ENCODE results near the gene CST3.

The CST3 gene

DNA sequence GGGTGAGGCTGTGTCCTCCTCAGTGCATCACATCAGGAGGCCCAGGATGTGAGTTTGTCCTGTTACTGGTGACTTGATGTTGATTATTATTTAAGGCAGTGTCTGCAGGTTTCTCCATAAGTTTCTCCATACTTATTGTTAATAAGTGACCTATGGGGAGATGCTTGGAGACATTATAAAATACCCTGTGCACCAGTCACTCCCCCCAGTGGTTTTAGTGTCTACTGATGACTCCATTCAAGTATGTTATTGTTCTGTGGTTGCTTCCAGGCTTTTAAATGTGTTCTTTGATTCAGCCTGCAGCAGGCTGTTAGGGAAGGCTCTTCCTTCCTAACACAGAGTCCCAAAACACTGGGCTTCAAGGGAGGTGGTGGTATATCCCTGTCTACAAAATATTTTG, 14.6 kb upstream of the CST3 start:
- H3K27ac ChIP-seq (ENCODE audit: low read length) = no peak overlapping the region
- no peaks in the 10 kb centered on the region for H3K27me3 ChIP-seq (ENCODE audit: control insufficient read depth, insufficient read depth, low read length)
- no peak overlapping the region for H3K9ac ChIP-seq (ENCODE audit: low read length)
- H3K9me3 ChIP-seq (ENCODE audit: control insufficient read depth, low read depth, low read length) = no peaks in the 10 kb centered on the region
- H3K4me1 ChIP-seq (ENCODE audit: control insufficient read depth, low read depth, low read length) = no peaks in the 10 kb centered on the region
- no peaks in the 10 kb centered on the region for H3K36me3 ChIP-seq (ENCODE audit: control insufficient read depth, low read depth, low read length)
- no peak overlapping the region for H3K4me3 ChIP-seq (ENCODE audit: low read length)

- Histone ChIP-seq H3K9ac (ENCODE audit: low read length) (no peak overlapping the region), H3K27ac (ENCODE audit: low read length) (no peak overlapping the region), H3K36me3 (ENCODE audit: control insufficient read depth, low read depth, low read length) (no peaks in the 10 kb centered on the region), H3K4me3 (ENCODE audit: low read length) (no peak overlapping the region), H3K4me1 (ENCODE audit: control insufficient read depth, low read depth, low read length) (no peaks in the 10 kb centered on the region), H3K27me3 (ENCODE audit: control insufficient read depth, insufficient read depth, low read length) (no peaks in the 10 kb centered on the region), H3K9me3 (ENCODE audit: control insufficient read depth, low read depth, low read length) (no peaks in the 10 kb centered on the region)
These were observed 13.4 kb upstream of the CST3 start for GRCh38 chr20:23651117-23651516.

DNA sequence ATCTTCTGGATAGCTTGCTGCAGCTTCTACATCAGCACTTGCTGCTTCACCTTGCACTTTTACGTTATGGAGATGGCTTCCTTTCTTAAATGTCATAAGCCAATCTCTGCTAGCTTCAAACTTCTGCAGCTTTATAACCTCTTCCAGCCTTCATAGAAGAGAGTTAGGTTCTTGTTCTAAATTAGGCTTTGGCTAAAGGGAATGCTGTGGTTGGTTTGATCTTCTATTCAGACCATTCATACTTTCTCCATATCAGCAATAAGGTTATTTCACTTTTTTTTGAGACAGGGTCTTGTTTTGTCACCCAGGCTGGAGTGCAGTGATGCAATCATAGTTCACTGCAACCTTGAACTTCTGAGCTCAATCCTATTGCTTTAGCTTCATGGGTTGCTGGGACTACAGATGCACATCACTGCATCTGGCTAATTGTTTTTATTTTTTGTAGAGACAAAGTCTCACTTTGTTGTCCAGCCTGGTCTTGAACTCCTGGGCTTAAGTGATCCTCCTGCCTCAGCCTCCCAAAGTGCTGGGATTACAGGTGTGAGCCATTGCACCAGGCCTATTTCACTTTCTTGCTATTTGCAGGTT, 12.2 kb upstream of the CST3 start:
- Histone ChIP-seq H3K36me3 (ENCODE audit: control insufficient read depth, low read depth, low read length) (no peaks in the 10 kb centered on the region), H3K4me1 (ENCODE audit: control insufficient read depth, low read depth, low read length) (no peaks in the 10 kb centered on the region), H3K9me3 (ENCODE audit: control insufficient read depth, low read depth, low read length) (no peaks in the 10 kb centered on the region), H3K27me3 (ENCODE audit: control insufficient read depth, insufficient read depth, low read length) (no peaks in the 10 kb centered on the region), H3K4me3 (ENCODE audit: low read length) (no peak overlapping the region), H3K27ac (ENCODE audit: low read length) (no peak overlapping the region), H3K9ac (ENCODE audit: low read length) (no peak overlapping the region)

GRCh38 chr20:23649242-23649641, 11.5 kb upstream of the CST3 start:
- Histone ChIP-seq H3K4me3 (ENCODE audit: low read length) (no peak overlapping the region), H3K9ac (ENCODE audit: low read length) (no peak overlapping the region), H3K4me1 (ENCODE audit: control insufficient read depth, low read depth, low read length) (no peaks in the 10 kb centered on the region), H3K9me3 (ENCODE audit: control insufficient read depth, low read depth, low read length) (no peaks in the 10 kb centered on the region), H3K27ac (ENCODE audit: low read length) (no peak overlapping the region), H3K27me3 (ENCODE audit: control insufficient read depth, insufficient read depth, low read length) (no peaks in the 10 kb centered on the region), H3K36me3 (ENCODE audit: control insufficient read depth, low read depth, low read length) (no peaks in the 10 kb centered on the region)

DNA sequence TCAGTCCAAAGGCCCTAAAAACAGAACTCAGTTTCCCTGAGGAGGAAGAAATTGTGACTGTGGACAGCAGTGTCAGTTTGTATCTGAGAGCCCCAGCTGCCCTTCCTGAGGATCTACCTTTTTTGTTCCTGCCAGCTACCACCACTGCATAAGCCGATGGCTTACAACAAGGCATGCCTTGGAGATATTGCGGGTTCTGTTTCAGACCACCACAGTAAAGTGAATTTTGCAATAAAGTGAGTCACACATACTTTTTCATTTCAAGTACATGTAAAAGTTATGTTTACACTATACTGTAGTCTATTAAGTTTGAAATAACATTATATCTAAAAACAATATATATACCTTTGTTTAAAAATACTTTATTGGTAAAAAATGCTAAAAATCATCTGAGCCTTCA, 9.6 kb upstream of the CST3 start:
- no peaks in the 10 kb centered on the region for H3K4me1 ChIP-seq (ENCODE audit: control insufficient read depth, low read depth, low read length)

DNA sequence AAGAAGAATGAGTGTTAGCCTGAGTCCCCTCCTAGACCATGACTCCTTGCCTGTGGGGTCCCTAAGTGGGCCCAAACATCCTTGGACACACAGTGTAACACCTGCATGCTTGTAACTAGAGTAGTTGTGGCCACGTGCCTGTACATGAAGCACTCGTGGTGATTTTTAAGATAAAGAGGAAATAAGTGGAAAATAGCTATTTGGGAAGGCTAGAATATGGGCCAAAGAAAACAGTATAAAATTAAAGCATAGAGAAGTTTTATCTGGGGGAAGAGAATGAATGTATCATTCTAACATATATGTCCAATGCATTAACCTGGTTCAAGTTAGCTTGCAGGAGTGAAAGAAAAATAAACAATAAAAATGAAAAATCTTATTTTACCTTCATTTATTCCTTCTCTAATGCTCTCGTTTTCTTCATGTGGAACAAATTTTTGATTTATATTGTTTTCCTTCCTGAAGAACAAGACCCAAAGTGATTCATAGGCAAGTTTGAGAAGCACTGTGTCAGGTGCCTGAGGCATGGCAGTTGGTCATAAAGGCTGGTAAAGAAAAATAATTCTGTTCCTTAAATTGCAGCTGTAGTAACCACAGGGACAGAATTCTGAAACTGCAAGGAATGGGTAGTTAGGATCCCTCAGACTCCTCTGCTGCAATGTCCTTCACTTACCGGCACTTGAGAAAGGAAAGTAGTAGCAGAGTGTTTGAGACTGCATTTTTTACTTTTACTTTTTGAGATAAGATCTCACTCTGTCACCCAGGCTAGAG, 8.5 kb upstream of the CST3 start:
- no peak overlapping the region for H3K27ac ChIP-seq (ENCODE audit: low read length)
- H3K4me3 ChIP-seq (ENCODE audit: low read length) = no peak overlapping the region
- no peaks in the 10 kb centered on the region for H3K9me3 ChIP-seq (ENCODE audit: control insufficient read depth, low read depth, low read length)
- H3K9ac ChIP-seq (ENCODE audit: low read length) = no peak overlapping the region
- no peaks in the 10 kb centered on the region for H3K36me3 ChIP-seq (ENCODE audit: control insufficient read depth, low read depth, low read length)
- H3K27me3 ChIP-seq (ENCODE audit: control insufficient read depth, insufficient read depth, low read length) = no peaks in the 10 kb centered on the region
- no peaks in the 10 kb centered on the region for H3K4me1 ChIP-seq (ENCODE audit: control insufficient read depth, low read depth, low read length)

More for the DNA sequence above, 9.6 kb upstream of the CST3 start:
- Histone ChIP-seq H3K27ac (ENCODE audit: low read length) (no peak overlapping the region), H3K36me3 (ENCODE audit: control insufficient read depth, low read depth, low read length) (no peaks in the 10 kb centered on the region), H3K27me3 (ENCODE audit: control insufficient read depth, insufficient read depth, low read length) (no peaks in the 10 kb centered on the region), H3K9me3 (ENCODE audit: control insufficient read depth, low read depth, low read length) (no peaks in the 10 kb centered on the region), H3K4me3 (ENCODE audit: low read length) (no peak overlapping the region), H3K9ac (ENCODE audit: low read length) (no peak overlapping the region)

DNA sequence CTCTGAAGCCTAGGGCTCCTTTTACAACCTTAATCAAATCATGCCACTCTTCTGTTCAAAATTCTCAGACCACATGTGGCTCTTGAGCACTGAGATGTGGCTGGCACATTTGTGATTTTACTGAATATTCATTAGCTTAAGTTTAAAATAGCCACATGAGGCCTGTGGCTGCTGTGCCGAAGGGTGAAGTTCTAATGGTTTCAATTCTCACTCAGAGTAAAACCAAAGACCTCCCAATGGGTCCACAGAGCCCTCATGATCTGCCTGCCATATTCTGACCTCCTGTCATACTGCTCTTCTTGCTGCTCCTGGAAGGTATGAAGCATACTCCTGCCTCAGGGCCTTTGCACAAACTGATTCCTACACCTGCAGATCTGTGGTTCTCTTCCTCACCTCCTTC, 7.8 kb upstream of the CST3 start:
- H3K27me3 ChIP-seq (ENCODE audit: control insufficient read depth, insufficient read depth, low read length) = no peaks in the 10 kb centered on the region
- H3K27ac ChIP-seq (ENCODE audit: low read length) = no peak overlapping the region
- no peak overlapping the region for H3K9ac ChIP-seq (ENCODE audit: low read length)
- H3K36me3 ChIP-seq (ENCODE audit: control insufficient read depth, low read depth, low read length) = no peaks in the 10 kb centered on the region
- H3K9me3 ChIP-seq (ENCODE audit: control insufficient read depth, low read depth, low read length) = no peaks in the 10 kb centered on the region
- H3K4me3 ChIP-seq (ENCODE audit: low read length) = no peak overlapping the region
- H3K4me1 ChIP-seq (ENCODE audit: control insufficient read depth, low read depth, low read length) = no peaks in the 10 kb centered on the region

DNA sequence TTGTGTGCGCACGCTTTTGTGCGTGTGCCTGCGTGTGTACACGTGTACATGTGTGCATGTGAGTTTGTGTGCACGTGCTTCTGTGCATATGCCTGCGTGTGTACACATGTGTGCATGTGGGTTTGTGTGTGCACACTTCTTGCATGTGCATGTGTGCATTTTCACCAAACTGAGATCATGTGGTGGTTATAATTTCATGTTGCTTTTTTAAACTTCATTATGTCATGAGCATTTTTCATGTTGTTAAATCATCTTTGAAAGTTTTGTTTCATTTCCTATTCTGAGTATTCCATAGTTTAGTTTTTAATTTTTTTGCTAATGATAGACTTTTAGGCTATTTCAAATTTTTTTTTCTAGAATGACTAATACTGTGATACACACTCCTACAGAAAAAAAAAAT, 6.4 kb upstream of the CST3 start:
- Histone ChIP-seq H3K36me3 (ENCODE audit: control insufficient read depth, low read depth, low read length) (no peaks in the 10 kb centered on the region), H3K27ac (ENCODE audit: low read length) (no peak overlapping the region), H3K4me1 (ENCODE audit: control insufficient read depth, low read depth, low read length) (no peaks in the 10 kb centered on the region), H3K4me3 (ENCODE audit: low read length) (no peak overlapping the region), H3K27me3 (ENCODE audit: control insufficient read depth, insufficient read depth, low read length) (no peaks in the 10 kb centered on the region), H3K9me3 (ENCODE audit: control insufficient read depth, low read depth, low read length) (no peaks in the 10 kb centered on the region), H3K9ac (ENCODE audit: low read length) (no peak overlapping the region)

GRCh38 chr20:23643659-23644058, 5.9 kb upstream of the CST3 start:
- Histone ChIP-seq H3K9ac (ENCODE audit: low read length) (no peak overlapping the region), H3K27me3 (ENCODE audit: control insufficient read depth, insufficient read depth, low read length) (no peaks in the 10 kb centered on the region), H3K9me3 (ENCODE audit: control insufficient read depth, low read depth, low read length) (no peaks in the 10 kb centered on the region), H3K4me3 (ENCODE audit: low read length) (no peak overlapping the region), H3K27ac (ENCODE audit: low read length) (no peak overlapping the region), H3K36me3 (ENCODE audit: control insufficient read depth, low read depth, low read length) (no peaks in the 10 kb centered on the region), H3K4me1 (ENCODE audit: control insufficient read depth, low read depth, low read length) (no peaks in the 10 kb centered on the region)

GRCh38 chr20:23641936-23642751, 4.4 kb upstream of the CST3 start:
- Histone ChIP-seq H3K9ac (ENCODE audit: low read length) (no peak overlapping the region), H3K27ac (ENCODE audit: low read length) (no peak overlapping the region), H3K4me3 (ENCODE audit: low read length) (no peak overlapping the region), H3K27me3 (ENCODE audit: control insufficient read depth, insufficient read depth, low read length) (no peaks in the 10 kb centered on the region), H3K4me1 (ENCODE audit: control insufficient read depth, low read depth, low read length) (no peaks in the 10 kb centered on the region), H3K36me3 (ENCODE audit: control insufficient read depth, low read depth, low read length) (no peaks in the 10 kb centered on the region), H3K9me3 (ENCODE audit: control insufficient read depth, low read depth, low read length) (no peaks in the 10 kb centered on the region)

DNA sequence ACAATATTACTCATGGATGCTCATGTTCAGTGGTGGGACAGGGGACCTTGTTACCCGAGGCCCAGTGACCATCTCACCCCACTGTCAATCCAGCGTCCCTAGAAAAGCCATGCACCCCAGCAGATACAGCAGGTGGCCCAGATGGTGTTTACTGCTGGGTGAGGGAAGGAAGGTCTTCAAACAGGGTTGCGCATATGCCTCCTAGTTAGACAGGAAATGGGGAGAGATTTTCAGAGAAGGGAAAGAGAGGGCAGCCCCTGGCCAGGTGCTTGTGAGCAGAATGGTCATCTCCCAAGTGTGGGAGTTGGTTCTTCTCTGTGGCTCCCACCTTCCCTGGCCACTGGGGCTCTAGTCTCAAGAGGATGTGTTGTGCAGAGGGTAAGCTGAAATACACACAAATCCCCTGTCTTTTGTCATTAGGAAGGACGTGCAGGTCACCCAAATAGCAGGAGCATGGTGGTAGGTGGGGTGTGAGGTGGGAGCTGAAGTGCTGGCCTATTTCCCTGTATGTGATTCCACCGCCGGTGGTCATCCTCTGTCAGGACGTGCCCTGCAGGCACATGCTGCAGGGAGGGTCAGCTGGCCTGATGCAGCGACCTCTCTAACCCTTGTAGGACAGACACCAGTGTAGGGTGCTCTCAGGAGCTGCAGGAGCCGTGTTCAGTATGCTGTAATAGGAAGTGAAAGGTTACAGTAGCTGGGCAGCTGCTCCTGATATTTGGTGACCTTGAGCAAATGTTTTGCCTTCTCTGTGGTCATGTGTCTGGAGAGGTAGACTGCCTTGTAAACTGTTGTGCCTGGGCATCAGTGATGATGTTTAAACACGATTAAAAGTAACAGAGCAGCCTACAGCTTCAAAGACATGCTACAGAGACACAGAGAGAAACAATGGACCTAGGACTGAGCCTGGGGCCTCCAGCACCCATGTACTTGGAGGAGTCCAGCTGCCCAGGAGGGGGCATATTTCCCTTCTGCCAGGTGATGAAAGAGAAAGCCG, 3.2 kb upstream of the CST3 start:
- Histone ChIP-seq H3K27me3 (ENCODE audit: control insufficient read depth, insufficient read depth, low read length) (peaks cover 12% of the 10 kb centered on the region), H3K4me3 (ENCODE audit: low read length) (no peak overlapping the region), H3K9ac (ENCODE audit: low read length) (no peak overlapping the region), H3K36me3 (ENCODE audit: control insufficient read depth, low read depth, low read length) (no peaks in the 10 kb centered on the region), H3K9me3 (ENCODE audit: control insufficient read depth, low read depth, low read length) (no peaks in the 10 kb centered on the region), H3K27ac (ENCODE audit: low read length) (no peak overlapping the region), H3K4me1 (ENCODE audit: control insufficient read depth, low read depth, low read length) (peaks cover 7% of the 10 kb centered on the region)
